Endodermal cell (in vitro differentiated cells): ENCODE measurements around the gene DAPK1. TPM values are rescaled to one million over a fixed set of nuclear protein-coding genes. Genes with fewer than 3 reads are reported as not detected.
A peak's percentile ranks its signal among the peaks of the same experiment; 100 is the strongest.

Experiments used
- DNase-seq: peaks from one replicate; pipeline ENCODE4 v3.0.0-alpha.2; 2017
- H3K27ac ChIP-seq: 2 replicates; pipeline ENCODE4 v1.5.1; 2013; ENCODE audit warnings: mild to moderate bottlenecking, low read depth, low read length, moderate library complexity
- H3K27me3 ChIP-seq: 2 replicates; pipeline ENCODE4 v1.6.1; 2013; ENCODE audit warnings: mild to moderate bottlenecking, low read length, moderate library complexity; ENCODE audit not compliant: insufficient read depth, control insufficient read depth, poor library complexity, severe bottlenecking
- H3K36me3 ChIP-seq: 2 replicates; pipeline ENCODE4 v1.7.0; 2013; ENCODE audit warnings: mild to moderate bottlenecking, low read length, moderate library complexity; ENCODE audit not compliant: control insufficient read depth, insufficient read depth
- H3K4me1 ChIP-seq: one replicate; pipeline ENCODE4 v1.7.0; 2013; ENCODE audit warnings: low read length; ENCODE audit not compliant: control insufficient read depth, insufficient read depth
- H3K4me3 ChIP-seq: 2 replicates; pipeline ENCODE4 v1.5.1; 2013; ENCODE audit warnings: mild to moderate bottlenecking, low read length, moderate library complexity
- H3K9ac ChIP-seq: 2 replicates; pipeline ENCODE4 v1.6.1; 2013; ENCODE audit warnings: mild to moderate bottlenecking, low read length, moderate library complexity; ENCODE audit not compliant: poor library complexity, severe bottlenecking; ENCODE audit errors: extremely low read depth
- H3K9me3 ChIP-seq: 2 replicates; pipeline ENCODE4 v1.6.1; 2013; ENCODE audit warnings: mild to moderate bottlenecking, low read length, moderate library complexity; ENCODE audit not compliant: control insufficient read depth
- H3K27ac Mint-ChIP-seq: 2 replicates; pipeline ENCODE4 v1.8.0; 2020; ENCODE audit warnings: mixed read lengths
- H3K27me3 Mint-ChIP-seq: 2 replicates; pipeline ENCODE4 v1.8.0; 2021; ENCODE audit warnings: mild to moderate bottlenecking, mixed read lengths; ENCODE audit not compliant: insufficient read depth
- H3K36me3 Mint-ChIP-seq: 2 replicates; pipeline ENCODE4 v1.8.0; 2020; ENCODE audit warnings: low read depth, mixed read lengths
- H3K4me1 Mint-ChIP-seq: 2 replicates; pipeline ENCODE4 v1.8.0; 2020; ENCODE audit warnings: mixed read lengths
- H3K4me3 Mint-ChIP-seq: 2 replicates; pipeline ENCODE4 v1.8.0; 2020; ENCODE audit warnings: mild to moderate bottlenecking, moderate library complexity, mixed read lengths
- H3K9me3 Mint-ChIP-seq: 2 replicates; pipeline ENCODE4 v1.8.0; 2020; ENCODE audit warnings: mild to moderate bottlenecking, mixed read lengths
- WGBS, 2 experiments: methylation state at CpG; one replicate each; pipeline versions ENCODE4 v1.1.5 to v1.1.7; 2013; ENCODE audit warnings: missing lambda C conversion rate in 2 of 2, mixed read lengths in 1 of 2; ENCODE audit not compliant: insufficient coverage in 1 of 2, insufficient read length in 1 of 2; 5-methylcytosine and 5-hydroxymethylcytosine counted together
- total RNA-seq, 2 donors: library from RNA; stranded (reverse); fragmentation: NEBNext Ultra II Directional in 1 of 2; extraction: Animal tissue kit (Norgen Biotek cat#: 25700) in 1 of 2; gene quantifications; 2 replicates in 1 of 2; 3 replicates in 1 of 2; pipeline ENCODE4 v1.2.1, GENCODE V29; 2021
- TF ChIP-seq, protein P1 (sequence below): fragments of 200-600 bp; sonication (generic); conservative IDR thresholded peaks from 2 replicates; pipeline ENCODE4 v1.5.0; 2021; ENCODE audit warnings: antibody characterized with exemption, mild to moderate bottlenecking

Gene DAPK1
- total RNA-seq, 2 donors from 2014 or later = 117 to 139 TPM

DNA sequence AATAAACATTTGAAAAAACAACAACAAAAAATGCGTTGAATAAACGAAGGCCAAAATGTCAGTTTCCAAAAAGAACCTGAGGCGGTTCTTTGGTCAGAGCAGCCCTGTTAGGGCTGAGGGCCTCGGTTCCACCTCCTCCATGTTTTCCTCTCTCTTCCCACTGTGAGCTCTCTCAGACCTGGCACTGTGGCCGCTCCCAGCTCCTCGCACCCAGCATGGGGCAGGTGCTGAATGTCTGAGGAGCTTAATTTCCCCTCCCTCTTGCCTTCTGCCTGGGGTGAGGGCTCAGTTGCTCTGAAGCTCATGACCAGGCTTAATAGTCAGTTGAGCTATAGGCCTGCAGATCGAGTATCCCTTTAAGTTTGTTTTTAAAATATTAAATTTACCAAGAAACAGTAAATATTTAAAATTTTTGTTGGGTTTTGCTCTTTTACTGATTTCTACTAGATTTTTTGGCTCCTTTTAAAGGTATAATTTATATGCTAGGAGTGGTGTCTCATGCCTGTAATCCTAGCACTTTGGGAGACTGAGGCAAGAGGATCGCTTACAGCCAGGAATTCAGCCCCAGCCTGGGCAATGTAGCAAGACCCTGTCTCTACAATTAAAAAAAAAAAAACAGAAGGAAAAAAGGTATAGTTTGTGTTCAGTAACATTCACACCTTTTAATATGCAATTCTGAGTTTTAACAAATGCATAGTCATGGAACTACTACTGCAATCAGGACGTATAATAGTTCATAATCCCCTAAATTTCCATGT, 28.1 kb downstream of the DAPK1 start:
- peak; percentile 88 for DNase-seq
- H3K36me3 Mint-ChIP-seq = peaks cover 36% of the 10 kb centered on the region
- Histone ChIP-seq H3K4me1 (peaks cover 5% of the 10 kb centered on the region), H3K27ac (no peak overlapping the region), H3K36me3 (peaks cover 42% of the 10 kb centered on the region), H3K4me3 (no peak overlapping the region), H3K9me3 (no peaks in the 10 kb centered on the region), H3K9ac (no peak overlapping the region), H3K27me3 (no peaks in the 10 kb centered on the region)
- no peak overlapping the region for H3K4me3 Mint-ChIP-seq
- H3K27me3 Mint-ChIP-seq = no peaks in the 10 kb centered on the region
- peak overlapping the region; percentile 77 for H3K27ac Mint-ChIP-seq
- WGBS, 2 experiments = 55 to 66% methylated on average over 5 to 8 of the region's 9 CpGs
- H3K9me3 Mint-ChIP-seq = peaks cover 2% of the 10 kb centered on the region
- TF ChIP-seq, protein P1, sequence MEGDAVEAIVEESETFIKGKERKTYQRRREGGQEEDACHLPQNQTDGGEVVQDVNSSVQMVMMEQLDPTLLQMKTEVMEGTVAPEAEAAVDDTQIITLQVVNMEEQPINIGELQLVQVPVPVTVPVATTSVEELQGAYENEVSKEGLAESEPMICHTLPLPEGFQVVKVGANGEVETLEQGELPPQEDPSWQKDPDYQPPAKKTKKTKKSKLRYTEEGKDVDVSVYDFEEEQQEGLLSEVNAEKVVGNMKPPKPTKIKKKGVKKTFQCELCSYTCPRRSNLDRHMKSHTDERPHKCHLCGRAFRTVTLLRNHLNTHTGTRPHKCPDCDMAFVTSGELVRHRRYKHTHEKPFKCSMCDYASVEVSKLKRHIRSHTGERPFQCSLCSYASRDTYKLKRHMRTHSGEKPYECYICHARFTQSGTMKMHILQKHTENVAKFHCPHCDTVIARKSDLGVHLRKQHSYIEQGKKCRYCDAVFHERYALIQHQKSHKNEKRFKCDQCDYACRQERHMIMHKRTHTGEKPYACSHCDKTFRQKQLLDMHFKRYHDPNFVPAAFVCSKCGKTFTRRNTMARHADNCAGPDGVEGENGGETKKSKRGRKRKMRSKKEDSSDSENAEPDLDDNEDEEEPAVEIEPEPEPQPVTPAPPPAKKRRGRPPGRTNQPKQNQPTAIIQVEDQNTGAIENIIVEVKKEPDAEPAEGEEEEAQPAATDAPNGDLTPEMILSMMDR = no peak
- H3K4me1 Mint-ChIP-seq = peaks cover 44% of the 10 kb centered on the region

DNA sequence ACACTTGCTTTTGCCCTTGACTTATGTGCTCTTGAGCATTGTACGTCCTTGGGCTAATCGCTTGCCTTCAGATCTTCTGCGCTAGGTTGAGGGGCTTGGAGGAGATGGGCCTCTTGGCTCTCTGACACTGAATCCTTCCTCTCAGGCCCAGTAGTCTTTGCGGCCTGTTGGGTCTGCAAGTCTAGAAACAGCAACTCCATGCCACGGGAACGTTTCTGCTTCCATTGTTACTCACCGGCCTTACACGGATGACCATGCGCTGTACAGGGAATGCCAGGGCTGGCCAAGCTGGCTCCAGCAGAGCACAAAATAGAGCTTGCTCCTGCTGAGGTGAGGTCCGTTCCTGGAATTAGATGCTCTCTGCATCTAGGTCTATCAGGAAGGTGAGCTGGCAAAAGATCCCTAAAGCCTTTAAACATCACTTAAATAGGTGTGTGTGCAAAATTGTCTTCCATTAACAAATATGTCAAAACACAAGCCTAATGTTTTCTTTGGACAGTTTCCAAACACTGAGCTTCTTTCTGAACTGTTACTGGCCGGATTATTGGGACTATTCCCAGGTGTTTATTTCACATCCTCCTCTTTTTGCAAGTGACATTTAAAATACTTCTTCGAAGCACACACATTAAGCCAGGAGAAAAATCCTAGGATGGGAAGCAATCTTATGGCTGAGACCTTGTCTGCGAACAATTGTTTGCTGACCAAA, 29.7 kb downstream of the DAPK1 start:
- no peaks in the 10 kb centered on the region for H3K9me3 ChIP-seq
- peak overlapping the region; percentile 18 for H3K27ac Mint-ChIP-seq
- WGBS, 2 experiments = 92 to 94% methylated on average over 11 to 13 of the region's 13 CpGs
- H3K4me1 ChIP-seq = peaks cover 5% of the 10 kb centered on the region
- TF ChIP-seq, protein P1 = no peak
- H3K36me3 ChIP-seq = peaks cover 27% of the 10 kb centered on the region
- no peaks in the 10 kb centered on the region for H3K27me3 Mint-ChIP-seq
- no peaks in the 10 kb centered on the region for H3K9me3 Mint-ChIP-seq
- H3K4me3 Mint-ChIP-seq = no peak overlapping the region
- peaks cover 51% of the 10 kb centered on the region for H3K4me1 Mint-ChIP-seq
- H3K4me3 ChIP-seq = no peak overlapping the region
- H3K27me3 ChIP-seq = no peaks in the 10 kb centered on the region
- H3K36me3 Mint-ChIP-seq = peaks cover 24% of the 10 kb centered on the region
- no peak for DNase-seq
- no peak overlapping the region for H3K9ac ChIP-seq
- H3K27ac ChIP-seq = no peak overlapping the region

DNA sequence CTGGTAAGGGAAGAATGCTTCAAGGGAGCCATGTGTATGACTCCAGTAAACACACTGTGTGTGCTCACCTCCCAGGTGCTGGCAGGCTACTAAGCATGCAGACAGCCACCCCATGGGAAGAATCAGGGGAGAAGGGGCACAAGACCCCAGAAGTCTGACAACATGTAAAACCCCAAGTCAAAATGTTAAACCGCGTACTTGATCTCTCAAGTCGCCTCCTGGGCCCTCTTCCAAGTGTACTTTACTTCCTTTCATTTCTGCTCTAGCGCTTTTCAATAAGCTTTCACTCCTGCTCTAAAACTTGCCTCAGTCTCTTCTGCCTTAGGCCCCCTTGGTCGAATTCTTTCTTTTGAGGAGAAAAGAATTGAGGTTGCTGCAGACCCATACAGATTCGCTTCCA, 31.3 kb downstream of the DAPK1 start:
- H3K4me1 Mint-ChIP-seq = peaks cover 42% of the 10 kb centered on the region
- WGBS, 2 experiments = 95 to 100% methylated on average over 2 to 6 of the region's 6 CpGs

More for the DNA sequence above, 31.3 kb downstream of the DAPK1 start:
- no peaks in the 10 kb centered on the region for H3K9me3 Mint-ChIP-seq
- H3K4me1 ChIP-seq = peaks cover 5% of the 10 kb centered on the region
- H3K27ac Mint-ChIP-seq = no peak overlapping the region
- no peaks in the 10 kb centered on the region for H3K9me3 ChIP-seq
- no peak overlapping the region for H3K4me3 ChIP-seq
- H3K9ac ChIP-seq = no peak overlapping the region
- H3K27ac ChIP-seq = no peak overlapping the region
- peaks cover 24% of the 10 kb centered on the region for H3K36me3 Mint-ChIP-seq
- TF ChIP-seq, protein P1 = no peak
- H3K27me3 Mint-ChIP-seq = no peaks in the 10 kb centered on the region
- no peaks in the 10 kb centered on the region for H3K27me3 ChIP-seq
- H3K36me3 ChIP-seq = peaks cover 22% of the 10 kb centered on the region
- no peak for DNase-seq
- H3K4me3 Mint-ChIP-seq = no peak overlapping the region
